HG03558 (cell line): ENCODE data around the gene DNM3.

ENCODE experiments used
- ATAC-seq: cut with Tn5 transposase; IDR thresholded peaks from one replicate; pipeline ENCODE4 v1.9.1; 2021; ENCODE audit warnings: moderate number of reproducible peaks; ENCODE audit not compliant: unreplicated experiment; ENCODE audit errors: extremely low read depth

DNM3 gene

GRCh38 chr1:171963762-171964161 lies 122.5 kb downstream of the DNM3 start:
- no peak for ATAC-seq

GRCh38 chr1:171965777-171966176 lies 124.5 kb downstream of the DNM3 start:
- no peak for ATAC-seq

DNA sequence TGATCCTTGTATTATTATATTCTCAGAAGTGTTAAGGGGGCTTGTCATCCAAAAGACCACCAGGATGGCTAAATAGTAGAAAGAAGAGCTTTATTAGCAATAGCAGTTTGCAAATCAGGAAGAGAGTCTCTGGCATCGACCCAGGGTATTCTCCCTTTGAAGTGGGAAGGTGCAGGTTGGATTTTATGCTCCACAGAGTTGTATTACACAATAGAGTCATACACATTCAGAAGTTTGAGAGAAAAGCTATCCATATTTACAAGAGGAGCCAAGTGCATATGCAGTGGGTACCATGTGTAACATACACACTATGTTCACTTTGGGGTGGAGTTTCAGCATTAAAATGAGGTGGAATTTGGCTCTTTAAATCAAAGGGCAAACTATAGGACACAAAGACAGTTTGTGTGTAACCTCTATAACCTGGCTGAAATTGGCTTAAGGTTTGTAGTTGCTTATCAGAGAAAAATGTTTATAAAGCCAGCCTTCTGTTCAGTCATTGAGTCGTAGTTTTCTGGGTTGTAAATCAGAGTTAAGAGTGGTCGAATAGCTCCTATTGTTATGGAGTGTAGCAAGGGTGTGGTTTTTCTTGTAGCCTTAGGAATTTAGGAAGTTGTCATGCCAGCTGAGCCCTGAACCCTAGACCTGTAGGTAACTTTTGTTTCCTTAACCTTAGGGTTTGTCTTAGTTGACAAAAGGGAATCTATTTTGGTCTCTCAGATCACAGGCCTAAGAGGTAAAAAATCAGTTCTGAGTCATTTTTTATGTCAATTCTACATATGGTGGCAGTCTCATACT lies 125.3 kb downstream of the DNM3 start:
- no peak for ATAC-seq

DNA sequence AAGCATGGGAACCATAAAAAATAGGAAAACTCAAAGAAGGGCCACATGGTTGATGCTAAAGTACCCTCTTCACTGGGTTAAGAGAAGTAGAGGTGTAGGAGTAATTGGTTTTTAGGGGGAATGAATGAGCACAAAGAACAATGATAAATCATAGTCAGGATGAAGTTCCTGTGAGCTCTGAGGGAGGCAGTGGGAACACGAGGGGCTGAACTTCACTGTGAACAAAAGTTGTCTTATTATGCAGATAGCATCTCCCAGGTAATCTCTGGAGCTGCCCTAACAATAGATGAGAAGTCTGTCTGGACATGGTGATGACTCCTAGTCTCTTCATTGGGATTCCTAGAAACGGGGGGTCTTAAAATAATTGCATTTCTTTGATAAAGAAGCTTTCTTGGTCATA lies 127.9 kb downstream of the DNM3 start:
- ATAC-seq, result no peak

DNA sequence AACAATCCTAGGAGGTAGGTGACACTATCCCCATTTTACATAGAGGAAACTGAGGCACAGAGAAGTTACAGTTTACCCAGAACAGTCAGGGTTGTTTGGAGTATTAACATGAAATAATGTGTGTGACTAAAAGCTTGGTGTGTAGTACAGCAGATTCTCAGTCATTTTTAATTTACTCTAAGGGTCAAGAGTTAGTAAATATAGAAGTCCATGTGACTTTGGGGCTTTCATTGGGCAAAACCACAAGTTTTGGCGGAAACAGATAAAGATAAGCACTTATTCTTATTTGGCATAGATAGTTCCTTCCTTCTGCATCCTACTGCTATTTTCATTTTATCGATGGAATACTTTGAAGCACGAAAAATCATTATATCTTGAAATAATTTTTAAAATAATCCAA lies 128.5 kb downstream of the DNM3 start:
- no peak for ATAC-seq

GRCh38 chr1:171972846-171973245 lies 131.5 kb downstream of the DNM3 start:
- ATAC-seq, result no peak

DNA sequence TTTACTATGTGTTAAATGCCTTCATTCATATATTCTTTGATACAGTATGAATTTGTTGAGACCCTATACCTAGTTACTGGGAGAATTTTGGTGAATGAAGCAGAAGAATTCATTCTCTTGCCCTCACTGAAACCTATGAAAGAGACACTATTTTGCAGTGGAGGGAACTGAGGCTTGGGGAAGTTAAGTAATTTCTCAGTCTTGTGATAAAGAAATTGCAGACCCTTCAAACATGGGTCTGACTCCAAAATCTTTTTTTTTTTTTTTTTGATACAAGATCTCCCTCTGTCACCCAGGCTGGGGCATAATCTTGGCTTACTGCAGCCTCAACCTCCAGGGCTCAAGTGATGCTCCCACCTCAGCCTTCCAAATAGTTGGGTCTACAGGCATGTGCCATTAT lies 132.1 kb downstream of the DNM3 start:
- no peak for ATAC-seq

DNA sequence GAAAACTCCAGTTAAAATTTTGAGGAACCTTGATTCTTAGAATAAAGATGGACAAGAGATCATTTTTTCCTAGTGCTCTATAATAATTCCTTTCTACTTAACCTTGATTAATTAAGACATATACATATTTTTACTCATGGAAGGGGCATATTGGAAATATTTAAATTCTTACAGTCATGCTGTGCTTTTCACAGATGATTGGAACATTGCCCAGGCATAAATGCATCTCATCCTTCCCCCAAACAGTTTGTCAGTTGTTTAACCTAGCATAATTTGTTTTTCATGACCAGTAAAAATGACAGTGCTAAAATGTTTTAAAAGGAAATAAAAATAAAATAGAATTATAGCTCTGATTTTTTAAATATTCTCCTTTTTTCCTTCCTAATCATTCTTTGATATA lies 140.0 kb downstream of the DNM3 start:
- no peak for ATAC-seq

- no peak for ATAC-seq
Observed at GRCh38 chr1:171983584-171983983, 142.3 kb downstream of the DNM3 start.

DNA sequence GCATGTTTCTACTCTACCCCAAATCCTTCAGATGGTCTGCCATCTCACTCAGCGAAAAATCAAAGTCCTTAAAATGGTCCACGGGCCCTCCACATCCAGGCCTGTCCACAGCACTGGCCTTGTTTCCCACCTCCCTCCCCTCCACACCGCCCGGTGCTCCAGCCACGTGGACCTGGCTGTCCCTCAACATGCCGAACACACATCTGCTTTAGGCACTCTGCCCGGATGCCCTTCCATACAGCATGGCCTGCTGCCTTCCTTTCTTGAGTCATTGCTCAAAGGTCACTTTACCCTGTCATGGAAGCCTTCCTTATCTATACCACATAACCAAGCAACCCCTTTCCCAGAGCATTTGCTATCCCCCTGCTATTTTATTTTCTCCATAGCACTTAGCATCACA lies 143.0 kb downstream of the DNM3 start:
- ATAC-seq, result no peak

DNA sequence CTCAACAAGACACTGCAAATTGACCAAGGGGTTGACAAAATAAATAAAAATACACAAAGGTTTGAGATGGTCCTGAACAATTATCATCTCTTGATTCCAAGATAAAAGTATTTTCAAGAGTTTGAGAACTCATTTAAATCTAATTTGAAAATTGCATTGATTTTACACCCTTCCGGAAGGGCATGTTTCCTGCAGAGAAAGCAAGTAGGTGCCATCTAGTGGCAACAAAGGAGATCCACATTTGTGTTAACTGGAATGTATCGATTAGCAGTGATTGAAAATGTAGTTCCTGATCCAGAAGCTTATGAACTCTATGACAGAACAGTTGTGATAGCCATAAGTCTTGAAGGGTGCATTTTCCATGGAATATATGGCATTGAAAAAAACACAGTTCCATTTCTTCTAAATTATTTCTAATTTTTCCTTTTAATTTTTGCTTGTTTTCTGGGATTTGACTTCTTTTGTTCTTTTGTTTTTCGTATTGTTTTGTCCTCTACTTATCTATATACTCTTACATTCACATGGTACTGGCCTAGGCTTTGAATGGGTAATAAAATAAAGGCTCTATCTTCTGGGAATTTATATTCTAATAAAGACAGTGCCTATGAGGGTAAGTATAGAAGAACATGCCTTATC lies 143.7 kb downstream of the DNM3 start:
- no peak for ATAC-seq

GRCh38 chr1:171985639-171986038 lies 144.3 kb downstream of the DNM3 start:
- ATAC-seq, result no peak

GRCh38 chr1:171988243-171988885 lies 147.1 kb downstream of the DNM3 start:
- ATAC-seq, result no peak

- no peak for ATAC-seq
Observed at GRCh38 chr1:171990371-171990770, 149.1 kb downstream of the DNM3 start.

- no peak for ATAC-seq
Observed at GRCh38 chr1:171994293-171994692, 153.0 kb downstream of the DNM3 start.

DNA sequence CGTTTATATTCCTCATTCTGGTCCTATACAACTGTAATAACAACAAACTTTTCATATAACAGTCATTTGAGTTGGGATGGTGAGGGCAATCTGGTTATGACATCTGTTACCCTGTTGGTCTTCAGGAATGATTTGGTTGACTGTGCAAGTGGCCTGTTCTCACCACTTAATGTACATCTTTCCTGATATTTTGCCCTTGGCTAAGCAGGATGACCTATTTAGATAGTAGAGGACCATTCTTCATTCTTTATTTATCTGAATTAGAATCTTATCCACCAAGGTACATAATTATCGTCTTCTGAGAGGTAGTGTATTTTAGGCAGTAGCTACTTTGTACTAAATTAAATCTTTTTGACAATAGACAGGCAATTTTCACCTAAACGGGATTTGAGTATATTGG lies 154.3 kb downstream of the DNM3 start:
- no peak for ATAC-seq

DNA sequence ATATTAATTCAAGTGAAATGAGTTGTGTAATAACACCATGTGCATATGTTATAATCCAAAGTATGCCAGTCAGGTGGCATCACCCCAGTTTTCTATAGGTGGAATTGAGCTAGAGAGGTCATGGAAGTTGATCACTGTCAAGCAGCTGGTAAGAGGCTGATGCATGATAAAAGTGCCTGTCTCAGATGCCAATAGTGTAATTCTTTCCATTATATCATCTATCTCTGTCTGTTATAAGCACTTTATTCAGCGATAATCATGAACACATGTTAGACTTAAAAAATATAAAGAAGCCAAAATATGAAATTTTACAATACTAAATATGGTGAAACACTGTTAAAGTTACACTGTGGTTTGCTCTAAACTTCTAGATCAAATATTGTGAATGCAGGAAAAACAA lies 156.6 kb downstream of the DNM3 start:
- ATAC-seq, result no peak

- ATAC-seq, result no peak
Observed at GRCh38 chr1:171998711-171999110, 157.4 kb downstream of the DNM3 start.

GRCh38 chr1:171999756-172000155 lies 158.5 kb downstream of the DNM3 start:
- no peak for ATAC-seq

DNA sequence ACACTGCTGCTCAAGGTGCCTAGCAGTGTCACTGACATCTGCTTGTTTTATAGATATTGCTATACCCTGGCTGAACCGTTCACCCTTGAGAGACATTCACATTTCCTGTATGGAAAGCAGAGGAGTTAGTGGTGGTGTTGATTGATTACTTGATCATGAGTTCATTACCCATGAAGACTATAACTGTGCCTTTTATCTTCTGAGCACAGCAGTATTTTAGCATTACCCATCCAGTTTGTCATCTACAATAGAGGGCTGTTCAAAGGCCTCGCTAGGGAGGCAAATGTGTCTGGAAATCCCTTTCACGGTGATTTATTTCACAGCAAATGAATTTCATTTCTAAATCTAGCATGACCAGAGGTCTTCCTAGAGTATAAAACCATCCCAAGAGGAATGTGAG lies 160.0 kb downstream of the DNM3 start:
- ATAC-seq, result no peak

GRCh38 chr1:172002725-172003345 lies 161.5 kb downstream of the DNM3 start:
- no peak for ATAC-seq
